NCI-H1092 treated with DMSO at 0.1 percent for 48 hours (cell line): Measurements from ENCODE around the gene LAIR2.

Experiments used
- DNase-seq: peaks from one replicate; lab custom pipeline; 2025; lab: John Stamatoyannopoulos, UW

The LAIR2 gene

DNA sequence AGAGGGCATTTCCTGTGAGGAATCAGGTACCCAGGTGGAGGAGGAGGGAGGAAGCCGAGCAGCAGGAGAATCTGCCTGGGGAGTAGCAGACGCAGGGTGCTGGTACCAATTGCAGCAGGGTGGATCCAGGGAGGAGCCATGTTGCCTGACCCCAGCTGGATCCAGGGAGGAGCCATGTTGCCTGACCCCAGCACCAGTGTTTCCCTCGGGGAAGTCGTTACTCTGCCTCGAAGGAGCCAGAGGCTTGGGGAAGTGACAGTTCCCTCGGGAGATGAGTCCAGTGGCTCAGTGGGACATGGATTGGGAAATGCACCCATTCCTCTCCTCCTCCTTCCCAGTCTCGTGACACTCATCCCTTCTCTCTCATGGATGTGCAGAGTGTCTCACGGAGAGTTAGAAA lies 31.5 kb downstream of the LAIR2 start:
- no peak for DNase-seq

DNA sequence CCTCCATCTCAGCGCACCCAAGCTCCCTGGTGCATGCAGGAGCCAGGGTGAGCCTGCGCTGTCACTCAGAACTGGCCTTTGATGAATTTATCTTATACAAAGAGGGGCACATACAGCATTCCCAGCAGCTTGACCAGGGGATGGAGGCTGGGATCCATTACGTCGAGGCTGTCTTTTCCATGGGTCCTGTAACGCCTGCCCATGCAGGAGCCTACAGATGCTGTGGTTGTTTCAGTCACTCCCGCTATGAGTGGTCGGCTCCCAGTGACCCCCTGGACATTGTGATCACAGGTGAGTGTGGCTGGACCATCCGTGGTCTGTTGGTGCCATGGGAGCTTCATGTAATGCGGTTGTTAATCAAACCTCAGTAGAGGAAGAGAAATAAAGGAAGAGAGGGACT lies 33.0 kb downstream of the LAIR2 start:
- DNase-seq: no peak

DNA sequence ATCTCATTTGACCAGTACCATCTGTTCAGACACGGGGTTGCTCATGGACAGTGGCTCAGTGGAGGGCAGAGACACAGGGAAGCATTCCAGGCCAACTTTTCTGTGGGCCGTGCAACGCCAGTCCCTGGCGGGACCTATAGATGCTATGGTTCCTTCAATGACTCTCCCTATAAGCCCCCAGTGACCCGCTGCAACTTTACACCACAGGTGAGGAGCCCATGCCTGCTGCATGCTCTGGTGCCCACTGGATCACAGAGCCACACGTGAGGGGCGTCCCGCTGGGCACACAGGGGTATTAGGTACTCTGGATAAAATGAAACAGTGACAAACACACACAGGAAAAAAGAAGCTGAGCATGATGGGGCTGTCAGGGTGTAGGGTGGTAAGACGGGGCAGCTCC lies 34.3 kb downstream of the LAIR2 start:
- no peak for DNase-seq

DNA sequence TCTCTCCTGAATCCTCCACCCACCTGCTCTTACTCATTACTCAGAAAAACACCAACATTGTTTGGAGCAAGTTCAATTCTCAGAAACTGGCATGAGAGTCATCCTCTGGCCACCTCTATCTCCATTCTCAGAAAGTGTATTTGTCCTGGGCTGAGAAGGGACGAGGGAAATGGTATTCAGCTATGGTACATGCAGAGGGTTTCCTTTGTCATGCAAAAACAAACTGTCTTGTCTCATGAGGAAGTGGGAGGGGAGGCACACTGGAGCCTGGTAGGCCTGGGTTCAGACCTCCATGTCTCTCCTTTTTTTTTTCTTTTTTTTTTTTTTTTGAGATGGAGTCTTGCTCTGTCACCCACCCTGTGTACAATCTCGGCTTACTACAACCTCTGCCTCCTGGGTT lies 39.1 kb downstream of the LAIR2 start:
- DNase-seq: no peak

DNA sequence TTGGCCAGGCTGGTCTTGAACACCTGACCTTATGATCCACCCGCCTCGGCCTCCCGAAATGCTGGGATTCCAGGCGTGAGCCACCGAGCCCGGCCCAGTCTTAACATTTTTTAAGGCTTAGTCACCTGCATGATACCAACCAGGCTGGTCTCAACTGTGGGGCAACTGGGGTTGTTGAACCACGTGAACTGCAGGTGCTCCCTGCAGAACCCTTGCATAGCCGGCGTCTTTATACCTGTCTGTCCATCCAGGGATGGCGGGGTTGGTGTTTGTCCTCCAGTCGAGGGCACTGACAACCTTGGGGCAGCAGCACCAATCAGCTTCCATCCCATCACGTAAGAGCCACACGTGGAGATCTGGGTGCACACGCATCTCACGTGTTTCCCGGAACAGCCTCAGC lies 46.2 kb downstream of the LAIR2 start:
- no peak for DNase-seq

DNA sequence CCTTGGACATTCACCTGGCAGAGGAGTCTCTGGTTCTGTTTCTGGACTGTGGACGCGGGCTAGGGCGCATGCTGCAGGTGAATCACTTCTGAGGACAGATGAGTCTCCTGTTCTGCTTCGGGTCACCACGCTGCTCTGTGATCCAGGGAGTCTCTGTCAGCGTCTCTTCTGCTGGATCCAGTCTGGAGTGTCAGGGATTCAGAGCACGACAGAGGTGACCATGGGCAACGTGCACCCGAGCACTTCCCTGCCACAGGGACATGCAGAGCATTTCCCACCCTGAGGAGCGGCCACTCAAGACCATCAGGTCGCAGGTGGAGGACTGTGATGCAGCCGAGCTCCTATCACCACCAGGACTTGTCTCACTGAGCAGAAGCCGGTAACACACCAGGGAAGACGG lies 46.6 kb downstream of the LAIR2 start:
- DNase-seq: no peak

DNA sequence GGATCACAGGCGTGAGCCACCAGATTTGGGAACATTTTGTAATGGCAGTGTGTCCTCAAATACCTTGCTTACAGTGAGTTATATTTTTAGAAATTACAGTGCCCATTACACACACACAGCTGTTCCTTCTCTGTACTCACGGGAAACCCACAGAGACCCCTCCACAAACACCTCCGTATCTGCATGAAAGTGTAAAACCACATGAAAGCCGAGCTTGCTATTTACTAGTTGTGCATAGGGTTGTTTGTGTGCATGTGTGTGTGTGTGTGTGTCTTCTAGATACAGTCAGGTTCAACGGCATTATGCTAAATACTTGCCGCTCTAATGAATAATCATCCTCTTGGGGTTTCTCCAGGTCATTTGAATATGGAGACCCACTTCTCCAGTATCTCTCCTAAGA lies 48.7 kb downstream of the LAIR2 start:
- DNase-seq: no peak

DNA sequence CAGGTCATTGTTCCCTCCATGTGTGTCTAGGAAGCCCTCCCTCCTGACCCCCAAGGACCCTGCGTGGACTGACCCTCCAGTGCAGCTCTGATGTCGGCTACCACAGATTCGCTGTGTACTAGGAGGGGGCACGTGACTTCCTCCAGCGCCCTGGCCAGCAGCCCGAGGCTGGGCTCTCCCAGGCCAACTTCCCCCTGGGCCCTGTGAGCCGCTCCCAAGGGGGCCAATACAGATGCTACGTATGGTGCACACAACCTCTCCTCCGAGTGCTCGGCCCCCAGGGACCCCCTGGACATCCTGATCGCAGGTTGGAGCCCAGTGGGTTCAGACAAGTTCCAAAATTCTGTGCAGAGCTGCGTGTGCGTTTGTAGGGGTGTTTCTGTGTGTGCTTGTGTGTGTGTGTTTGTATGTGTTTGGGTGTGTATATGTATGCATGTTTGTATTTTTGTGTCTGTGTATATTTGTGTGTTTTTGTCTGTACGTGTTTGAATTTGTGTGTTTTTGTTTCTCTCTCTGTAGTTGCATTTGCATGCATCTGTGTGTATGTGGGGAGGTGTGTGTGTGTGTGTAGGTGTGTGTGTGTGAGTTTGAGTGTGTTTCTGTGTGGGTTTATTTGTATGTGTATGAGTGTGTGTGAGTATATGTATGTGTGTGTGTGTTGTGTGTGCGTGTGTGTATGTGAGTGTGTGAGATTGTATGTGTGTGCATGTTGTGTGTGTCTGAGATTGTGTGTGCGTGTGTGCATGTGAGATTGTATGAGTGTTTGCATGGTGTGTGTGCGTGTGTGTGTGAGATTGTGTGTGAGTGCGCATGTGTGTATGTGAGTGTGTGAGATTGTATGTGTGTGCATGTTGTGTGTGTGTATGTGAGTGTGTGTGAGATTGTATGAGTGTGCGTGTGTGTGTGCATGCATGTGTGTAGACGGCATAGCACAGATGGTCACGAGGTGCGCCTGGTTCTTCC lies 49.6 kb downstream of the LAIR2 start:
- no peak for DNase-seq

DNA sequence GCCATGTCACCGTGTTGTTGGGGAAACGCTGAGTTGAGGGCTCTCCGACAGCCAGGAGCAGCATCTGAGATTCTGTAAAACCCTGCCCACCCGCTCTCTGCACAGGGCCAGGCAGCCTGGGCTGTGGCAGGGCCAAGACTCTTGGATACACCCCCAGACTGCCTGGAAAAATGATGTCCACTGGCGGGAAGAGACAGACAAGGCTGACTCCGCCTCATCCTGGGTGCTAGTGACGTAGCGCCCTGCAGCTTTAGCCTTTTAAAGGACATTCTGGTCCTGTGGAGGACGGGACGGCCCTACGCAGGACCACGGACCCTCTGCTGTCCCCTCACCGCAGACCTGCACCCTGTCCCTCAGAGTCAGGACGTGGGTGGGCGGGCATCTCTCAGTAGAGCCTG lies 50.3 kb downstream of the LAIR2 start:
- DNase-seq: no peak

DNA sequence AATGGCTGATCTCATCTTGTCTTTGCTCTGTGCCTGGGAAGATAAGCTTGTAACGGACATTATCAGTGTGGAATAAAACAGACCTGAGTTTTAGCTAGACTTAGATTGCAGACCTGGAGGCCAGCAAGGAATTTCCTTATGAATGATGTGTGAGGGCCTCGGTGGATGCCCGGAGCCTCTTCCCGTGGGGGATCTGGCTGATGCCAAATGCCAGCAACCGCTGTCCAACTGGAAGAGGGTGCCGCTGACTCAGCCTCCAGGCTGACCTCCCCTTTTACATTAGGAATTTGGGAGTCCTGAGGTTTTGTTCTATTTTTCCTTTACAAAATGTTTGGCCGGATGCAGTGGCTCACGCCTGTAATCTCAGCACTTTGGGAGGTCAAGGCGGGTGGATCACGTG lies 51.4 kb downstream of the LAIR2 start:
- no peak for DNase-seq

DNA sequence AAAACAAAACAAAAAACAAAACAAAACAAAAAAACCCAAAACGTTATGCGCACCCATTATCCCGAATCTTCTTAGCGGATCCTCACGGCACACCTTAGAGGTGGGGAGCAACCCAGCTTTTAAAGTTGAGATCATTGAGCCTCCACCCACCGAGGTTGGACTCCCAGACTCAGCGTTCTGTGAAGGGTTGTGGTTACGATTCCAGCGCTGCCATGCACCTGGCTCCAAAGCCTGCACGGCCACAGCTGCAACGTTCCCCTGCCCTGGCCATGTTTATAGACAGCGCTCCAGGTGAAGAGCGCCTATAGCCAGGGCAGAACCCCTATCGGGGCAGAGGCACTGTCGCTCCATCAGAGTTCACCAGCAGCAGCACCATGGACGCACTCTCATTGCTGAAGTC lies 52.3 kb downstream of the LAIR2 start:
- no peak for DNase-seq

DNA sequence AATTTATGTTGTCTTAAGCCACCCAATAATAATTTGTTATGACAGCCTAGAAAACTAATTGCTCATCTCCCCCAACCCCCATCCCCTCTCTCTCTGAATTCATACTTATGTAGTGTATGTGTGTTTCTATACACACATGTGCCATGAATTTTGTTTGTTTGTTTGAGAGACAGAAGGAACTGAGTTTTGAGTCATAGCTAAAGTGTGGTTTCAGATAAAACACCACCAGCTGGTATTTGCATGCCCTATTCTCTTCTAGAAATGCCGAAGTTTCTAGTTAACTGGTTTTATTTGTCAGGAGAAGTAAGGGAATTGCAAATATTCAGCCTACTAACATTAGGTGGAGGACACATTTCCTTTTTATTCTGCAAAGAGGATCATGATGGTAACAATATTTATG lies 53.6 kb downstream of the LAIR2 start:
- DNase-seq: no peak

DNA sequence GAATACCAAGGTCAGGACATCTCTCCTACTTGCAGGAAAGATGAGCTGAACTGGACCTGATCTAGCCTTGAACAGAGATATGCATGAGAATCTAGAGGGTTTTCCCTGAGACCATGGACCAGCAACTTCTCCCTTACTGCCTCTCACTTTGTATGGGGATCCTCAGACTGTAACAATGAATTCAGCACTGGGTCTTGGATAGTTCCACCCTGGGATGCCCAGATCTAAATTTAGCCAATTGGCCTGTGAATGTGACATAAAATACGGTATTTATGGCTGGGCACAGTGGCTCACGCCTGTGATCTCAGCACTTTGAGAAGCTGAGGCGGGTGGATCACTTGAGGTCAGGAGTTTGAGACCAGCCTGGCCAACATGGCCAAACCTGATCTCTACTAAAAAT lies 55.7 kb downstream of the LAIR2 start:
- DNase-seq: no peak
